ENCODE data around the gene PPID.
"Not testable (repeated sequence)": the region's sequence is repeated elsewhere in the genome, so short reads cannot be mapped to it uniquely, and the experiment has no call there.

PPID gene

DNA sequence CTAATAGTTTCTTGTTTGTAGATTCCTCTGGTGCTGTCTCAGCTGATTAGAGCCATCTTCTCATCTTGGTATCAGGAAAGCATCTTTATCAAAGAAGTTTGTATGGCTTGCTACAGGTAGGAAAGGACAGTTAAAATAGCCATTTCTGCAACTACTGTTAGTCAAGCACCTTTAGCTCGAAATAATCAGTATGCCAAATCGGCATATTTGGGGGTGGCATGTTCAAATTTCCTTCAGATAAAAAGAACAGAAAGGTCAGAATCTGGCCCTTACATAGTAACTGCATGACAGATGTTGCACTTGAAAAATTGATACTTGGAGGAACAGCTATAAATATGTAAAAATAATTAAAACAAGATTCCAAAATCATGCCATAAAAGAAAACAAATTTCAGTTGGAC is 56.3 kb downstream of the PPID start:
- no peak overlapping the region for H3K27ac ChIP-seq
- no peak for TF ChIP-seq ZFX (IDR thresholded peaks at IDR 0.05)
- TF ChIP-seq, protein P1, sequence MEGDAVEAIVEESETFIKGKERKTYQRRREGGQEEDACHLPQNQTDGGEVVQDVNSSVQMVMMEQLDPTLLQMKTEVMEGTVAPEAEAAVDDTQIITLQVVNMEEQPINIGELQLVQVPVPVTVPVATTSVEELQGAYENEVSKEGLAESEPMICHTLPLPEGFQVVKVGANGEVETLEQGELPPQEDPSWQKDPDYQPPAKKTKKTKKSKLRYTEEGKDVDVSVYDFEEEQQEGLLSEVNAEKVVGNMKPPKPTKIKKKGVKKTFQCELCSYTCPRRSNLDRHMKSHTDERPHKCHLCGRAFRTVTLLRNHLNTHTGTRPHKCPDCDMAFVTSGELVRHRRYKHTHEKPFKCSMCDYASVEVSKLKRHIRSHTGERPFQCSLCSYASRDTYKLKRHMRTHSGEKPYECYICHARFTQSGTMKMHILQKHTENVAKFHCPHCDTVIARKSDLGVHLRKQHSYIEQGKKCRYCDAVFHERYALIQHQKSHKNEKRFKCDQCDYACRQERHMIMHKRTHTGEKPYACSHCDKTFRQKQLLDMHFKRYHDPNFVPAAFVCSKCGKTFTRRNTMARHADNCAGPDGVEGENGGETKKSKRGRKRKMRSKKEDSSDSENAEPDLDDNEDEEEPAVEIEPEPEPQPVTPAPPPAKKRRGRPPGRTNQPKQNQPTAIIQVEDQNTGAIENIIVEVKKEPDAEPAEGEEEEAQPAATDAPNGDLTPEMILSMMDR (conservative IDR thresholded peaks at IDR 0.05), result no peak

DNA sequence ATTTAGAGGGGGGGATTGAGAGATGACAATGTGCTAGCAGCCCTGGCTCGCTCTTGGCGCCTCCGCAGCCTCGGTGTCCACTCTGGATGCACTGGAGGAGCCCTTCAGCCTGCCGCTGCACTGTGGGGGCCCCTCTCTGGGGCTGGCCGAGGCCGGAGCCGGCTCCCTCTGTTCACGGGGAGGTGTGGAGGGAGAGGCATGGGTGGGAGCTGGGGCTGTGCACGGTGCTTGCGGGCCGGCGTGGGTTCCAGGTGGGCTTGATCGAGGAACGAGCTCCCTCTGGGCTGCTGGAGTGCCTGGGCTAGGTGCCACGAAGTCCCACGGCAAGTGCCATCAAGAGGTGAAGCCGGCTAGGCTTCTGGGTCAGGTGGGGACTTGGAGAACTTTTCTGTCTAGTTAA is 58.4 kb downstream of the PPID start:
- TF ChIP-seq, protein P1 (conservative IDR thresholded peaks at IDR 0.05), result no peak
- TF ChIP-seq ZFX (IDR thresholded peaks at IDR 0.05), result no peak
- no peak overlapping the region for H3K27ac ChIP-seq

DNA sequence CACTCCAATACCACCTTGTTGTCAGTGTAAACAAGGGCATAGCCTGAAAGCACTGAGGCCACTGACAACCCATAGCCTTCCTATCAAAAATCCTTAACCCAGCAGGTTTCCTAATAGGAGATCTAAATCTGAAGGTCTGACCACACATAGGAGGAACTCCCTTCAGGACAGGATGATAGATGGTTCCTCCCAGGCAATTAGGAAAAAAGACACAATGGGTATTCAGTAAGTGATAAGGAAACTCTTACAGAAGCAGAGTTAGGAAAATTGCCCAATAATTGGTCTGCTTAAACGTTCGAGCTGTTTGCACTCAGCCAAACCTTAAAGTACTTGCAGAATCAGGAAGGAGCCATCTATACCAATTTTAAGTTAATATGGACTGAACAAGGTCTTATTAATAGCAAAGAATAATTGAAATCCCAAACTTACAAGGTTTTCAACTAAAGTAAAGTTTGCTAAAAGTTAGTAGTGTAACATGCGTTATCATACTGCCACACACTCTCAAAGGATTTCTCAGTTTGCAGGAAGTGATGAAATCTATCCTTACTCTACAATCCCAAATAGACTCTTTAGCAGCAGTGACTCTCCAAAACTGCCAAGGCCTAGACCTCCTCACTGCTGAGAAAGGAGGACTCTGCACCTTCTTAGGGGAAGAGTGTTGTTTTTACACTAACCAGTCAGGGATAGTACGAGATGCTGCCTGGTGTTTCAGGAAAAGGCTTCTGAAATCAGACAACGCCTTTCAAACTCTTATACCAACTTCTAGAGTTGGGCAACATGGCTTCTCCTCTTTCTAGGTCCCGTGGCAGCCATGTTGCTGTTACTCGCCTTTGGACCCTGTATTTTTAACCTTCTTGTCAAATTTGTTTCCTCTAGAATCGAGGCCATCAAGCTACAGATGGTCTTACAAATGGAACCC is 59.2 kb downstream of the PPID start:
- not testable (repeated sequence) for H3K27ac ChIP-seq

DNA sequence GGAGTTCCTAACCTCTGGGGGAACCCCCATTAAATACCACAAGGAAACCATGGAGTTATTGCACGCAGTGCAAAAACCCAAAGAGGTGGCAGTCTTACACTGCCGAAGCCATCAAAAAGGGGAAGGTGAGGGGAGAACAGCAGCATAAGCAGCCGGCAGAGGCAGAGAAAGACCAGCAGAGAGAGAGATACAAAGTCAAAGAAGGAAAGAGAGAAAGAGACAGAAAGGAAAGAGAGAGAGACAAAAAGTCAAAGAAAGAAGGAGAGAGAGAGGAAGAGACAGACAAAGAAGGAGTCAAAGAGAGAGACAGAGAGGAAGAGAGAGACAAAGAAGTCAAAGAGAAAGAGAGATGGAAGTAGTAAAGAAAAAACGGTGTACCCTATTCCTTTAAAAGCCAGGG is 59.9 kb downstream of the PPID start:
- not testable (repeated sequence) for H3K27ac ChIP-seq

Data from C4-2B (cell line).